ENCODE data around the gene HIC2. TPM values are rescaled to one million over a fixed set of nuclear protein-coding genes. Genes with fewer than 3 reads are reported as not detected.
"Not testable (repeated sequence)": the region's sequence is repeated elsewhere in the genome, so short reads cannot be mapped to it uniquely, and the experiment has no call there.

HIC2 gene
- total RNA-seq (2013; cell fraction: nucleolus; rRNA removed), result 11.3 and 12.3 TPM in 2 replicates
- total RNA-seq (2014; rRNA removed) (3.3 and 3.8 TPM in 2 replicates), total RNA-seq (2014; rRNA removed; fragmentation: Illumina TruSeq; extraction: Trizol) (1.8 TPM in 2 replicates), total RNA-seq (2021) (4.7 and 5.0 TPM in 2 replicates), polyA plus RNA-seq (2011; rRNA removed) (1.4 and 1.6 TPM in 2 replicates), polyA plus RNA-seq (2014; fragmentation: Illumina TruSeq; extraction: Trizol) (0.62 and 1.3 TPM in 2 replicates), polyA plus RNA-seq (2014; fragmentation: Nextera tagmentation; extraction: Ambion mirVana) (under 1 TPM; 0.11 to 0.16 TPM), polyA plus RNA-seq (2014; rRNA removed) (2.7 and 3.2 TPM in 2 replicates), polyA plus RNA-seq (2016; fragmentation: Nextera tagmentation; extraction: Ambion mirVana) (under 1 TPM; 0.33 to 0.75 TPM), polyA minus RNA-seq (2011; rRNA and poly(A)+ RNA removed) (2.6 and 4.1 TPM in 2 replicates), Bru-seq, nascent RNA (percentile 55 among the genes with signal in this experiment), BruChase-seq, experiment 1, labeled RNA remaining after a 6-hour chase (percentile 54 among the genes with signal in this experiment), BruChase-seq, experiment 2, labeled RNA remaining after a 2-hour chase (percentile 59 among the genes with signal in this experiment)
- polyA plus RNA-seq (2011; ENCODE audit: low read depth), result 0.83 TPM
- 1.9 and 2.3 TPM in 2 replicates for polyA plus RNA-seq (2011; cell fraction: cytosol; rRNA removed)
- 8.4 and 8.9 TPM in 2 replicates for polyA plus RNA-seq (2011; cell fraction: nucleus; rRNA removed)
- 2.5 and 3.7 TPM in 2 replicates for polyA plus RNA-seq (2012)
- polyA minus RNA-seq (2011; cell fraction: cytosol; rRNA and poly(A)+ RNA removed), result 0.94 and 1.7 TPM in 2 replicates
- 2.7 and 4.4 TPM in 2 replicates for polyA minus RNA-seq (2011; cell fraction: nucleus; rRNA and poly(A)+ RNA removed)
- long read RNA-seq, experiment 1, partial matches to known transcripts, result 0 of 1 reads
- long read RNA-seq, experiment 1, other reads (novel, unspliced or antisense), result 1 of 1 reads
- long read RNA-seq, experiment 2, result 0 reads

- in situ Hi-C loops (cut with MboI); RAD21 ChIA-PET (ENCODE audit: unreplicated experiment); H3K36me3 ChIP-seq (ENCODE audit: control insufficient read depth in 2 of 2, insufficient read depth in 2 of 2, low read length in 1 of 2); H3K27me3 ChIP-seq (replicated peaks in 1 of 2; ENCODE audit: control insufficient read depth in 2 of 2, insufficient read depth in 2 of 2, low read length in 1 of 2); POLR2A ChIA-PET; H3K4me2 ChIP-seq (ENCODE audit: control insufficient read depth, insufficient read depth); H3K4me3 ChIP-seq; FAIRE-seq; H3K9me3 ChIP-seq (replicated peaks; ENCODE audit: control insufficient read depth, insufficient read depth, low read length); H3K4me1 ChIP-seq (ENCODE audit: control insufficient read depth, insufficient read depth, low read length); DNase-seq (ENCODE audit: low read depth, low spot score); intact Hi-C loops (cut with micrococcal nuclease; ENCODE audit: unreplicated experiment); SMC1A ChIA-PET (ENCODE audit: uncharacterized antibody, unreplicated experiment); H3K9ac ChIP-seq (ENCODE audit: control insufficient read depth, insufficient read depth, low read length); H3K27ac ChIP-seq (ENCODE audit: control insufficient read depth, insufficient read depth); BruUV-seq (replicated peaks); H2AFZ ChIP-seq (ENCODE audit: control insufficient read depth, low read depth, low read length); H3K79me2 ChIP-seq (ENCODE audit: control insufficient read depth, insufficient read depth, low read length); CTCF ChIA-PET; H4K20me1 ChIP-seq (ENCODE audit: control insufficient read depth, insufficient read depth): not testable (repeated sequence)
- WGBS (ENCODE audit: insufficient coverage, insufficient replicate concordance, low lambda C conversion rate, missing lambda C conversion rate), result no CpG with 5 or more reads among the region's 81 CpGs
- peak; percentile 88 for ATAC-seq
Measured at GRCh38 chr22:21417227-21417746, at the start of gene HIC2. Gene HIC2 (plus strand): TSS chr22:21417371. CDS start chr22:21442832, 25,461 bp downstream.

- intact Hi-C loops (cut with micrococcal nuclease; ENCODE audit: unreplicated experiment); H3K27me3 ChIP-seq (replicated peaks in 1 of 2; ENCODE audit: control insufficient read depth in 2 of 2, insufficient read depth in 2 of 2, low read length in 1 of 2); DNase-seq (ENCODE audit: low read depth, low spot score): not testable (repeated sequence)
Measured at GRCh38 chr22:21368603-21369310, 48.4 kb upstream of the HIC2 start.

GRCh38 chr22:21375880-21376279 is 41.3 kb upstream of the HIC2 start:
- SMC1A ChIA-PET (ENCODE audit: uncharacterized antibody, unreplicated experiment); H3K9me3 ChIP-seq (replicated peaks; ENCODE audit: control insufficient read depth, insufficient read depth, low read length); H3K4me1 ChIP-seq (ENCODE audit: control insufficient read depth, insufficient read depth, low read length); H3K9ac ChIP-seq (ENCODE audit: control insufficient read depth, insufficient read depth, low read length); in situ Hi-C loops (cut with MboI); FAIRE-seq; H3K27me3 ChIP-seq (replicated peaks in 1 of 2; ENCODE audit: control insufficient read depth in 2 of 2, insufficient read depth in 2 of 2, low read length in 1 of 2); H3K4me3 ChIP-seq; CTCF ChIA-PET; H3K27ac ChIP-seq (ENCODE audit: control insufficient read depth, insufficient read depth); POLR2A ChIA-PET; intact Hi-C loops (cut with micrococcal nuclease; ENCODE audit: unreplicated experiment); H2AFZ ChIP-seq (ENCODE audit: control insufficient read depth, low read depth, low read length); H3K79me2 ChIP-seq (ENCODE audit: control insufficient read depth, insufficient read depth, low read length); H3K4me2 ChIP-seq (ENCODE audit: control insufficient read depth, insufficient read depth); BruUV-seq (replicated peaks); RAD21 ChIA-PET (ENCODE audit: unreplicated experiment); H3K36me3 ChIP-seq (ENCODE audit: control insufficient read depth in 2 of 2, insufficient read depth in 2 of 2, low read length in 1 of 2); H4K20me1 ChIP-seq (ENCODE audit: control insufficient read depth, insufficient read depth); ATAC-seq; DNase-seq (ENCODE audit: low read depth, low spot score): not testable (repeated sequence)
- no CpG with 5 or more reads among the region's 4 CpGs for WGBS (ENCODE audit: insufficient coverage, insufficient replicate concordance, low lambda C conversion rate, missing lambda C conversion rate)

More at GRCh38 chr22:21368603-21369310, 48.4 kb upstream of the HIC2 start:
- RAD21 ChIA-PET (ENCODE audit: unreplicated experiment); in situ Hi-C loops (cut with MboI); H3K9ac ChIP-seq (ENCODE audit: control insufficient read depth, insufficient read depth, low read length); CTCF ChIA-PET; H3K27ac ChIP-seq (ENCODE audit: control insufficient read depth, insufficient read depth); H3K4me1 ChIP-seq (ENCODE audit: control insufficient read depth, insufficient read depth, low read length); H2AFZ ChIP-seq (ENCODE audit: control insufficient read depth, low read depth, low read length); H3K9me3 ChIP-seq (replicated peaks; ENCODE audit: control insufficient read depth, insufficient read depth, low read length); H3K36me3 ChIP-seq (ENCODE audit: control insufficient read depth in 2 of 2, insufficient read depth in 2 of 2, low read length in 1 of 2); SMC1A ChIA-PET (ENCODE audit: uncharacterized antibody, unreplicated experiment); H3K4me2 ChIP-seq (ENCODE audit: control insufficient read depth, insufficient read depth); POLR2A ChIA-PET; H3K4me3 ChIP-seq; H4K20me1 ChIP-seq (ENCODE audit: control insufficient read depth, insufficient read depth); ATAC-seq; BruUV-seq (replicated peaks); FAIRE-seq; H3K79me2 ChIP-seq (ENCODE audit: control insufficient read depth, insufficient read depth, low read length): not testable (repeated sequence)
- WGBS (ENCODE audit: insufficient coverage, insufficient replicate concordance, low lambda C conversion rate, missing lambda C conversion rate), result 79% methylated on average over 3 of the region's 12 CpGs

All from GM12878 (cell line).